WTC11 (cell line): Measurements from ENCODE around the gene MAP1LC3B. TPM values are rescaled to one million over a fixed set of nuclear protein-coding genes. Genes with fewer than 3 reads are reported as not detected.

Source experiments
- ATAC-seq: fragments of 200-7000 bp; cut with Tn5 transposase; 2 replicates; pipeline ENCODE4 v1.10.0; 2021; ENCODE audit warnings: mild to moderate bottlenecking, moderate library complexity
- CTCF ChIA-PET: fragments of 300-600 bp; sonication (Branson Sonifier 250); formaldehyde crosslinking; loops from one replicate; lab custom pipeline; 2021; ENCODE audit warnings: antibody characterized with exemption; lab: Charles Lee
- POLR2A ChIA-PET: fragments of 350-600 bp; sonication (Branson Sonifier 250); formaldehyde crosslinking; loops from one replicate; lab custom pipeline; 2021; ENCODE audit warnings: antibody characterized with exemption; lab: Charles Lee
- DNase-seq: peaks from one replicate; pipeline ENCODE4 v3.0.0; 2021; ENCODE audit warnings: low spot score
- H3K27ac Mint-ChIP-seq: 2 replicates; pipeline ENCODE4 v1.8.0; 2021; ENCODE audit warnings: mixed read lengths
- H3K27me3 Mint-ChIP-seq: 2 replicates; pipeline ENCODE4 v1.8.0; 2021; ENCODE audit warnings: low read depth, mild to moderate bottlenecking, moderate library complexity, mixed read lengths
- H3K36me3 Mint-ChIP-seq: 2 replicates; pipeline ENCODE4 v1.8.0; 2021; ENCODE audit warnings: mixed read lengths
- H3K4me1 Mint-ChIP-seq: 2 replicates; pipeline ENCODE4 v1.8.0; 2022; ENCODE audit warnings: mixed read lengths
- H3K4me3 Mint-ChIP-seq: 2 replicates; pipeline ENCODE4 v1.8.0; 2021; ENCODE audit warnings: mild to moderate bottlenecking, moderate library complexity, mixed read lengths
- H3K9me3 Mint-ChIP-seq: 2 replicates; pipeline ENCODE4 v1.8.0; 2021; ENCODE audit warnings: mixed read lengths
- ATF3 ChIP-seq: sonication (generic); formaldehyde crosslinking; conservative IDR thresholded peaks from 2 replicates; pipeline ENCODE4 v1.8.1; 2022; ENCODE audit warnings: mild to moderate bottlenecking, missing genetic modification reagents
- CREB1 ChIP-seq: sonication (generic); formaldehyde crosslinking; IDR thresholded peaks from 2 replicates; pipeline ENCODE4 v1.8.0; 2023; ENCODE audit warnings: mild to moderate bottlenecking, missing genetic modification reagents
- E2F1 ChIP-seq: sonication (generic); formaldehyde crosslinking; IDR thresholded peaks from 2 replicates; pipeline ENCODE4 v1.8.0; 2022; ENCODE audit warnings: mild to moderate bottlenecking, missing genetic modification reagents
- E2F5 ChIP-seq: sonication (generic); formaldehyde crosslinking; IDR thresholded peaks from 2 replicates; pipeline ENCODE4 v1.8.1; 2022; ENCODE audit warnings: mild to moderate bottlenecking, moderate library complexity, missing genetic modification reagents
- EMX1 ChIP-seq: fragments of 250-450 bp; sonication (Bioruptor Pico); IDR thresholded peaks from 2 replicates; pipeline ENCODE4 v1.8.0; 2021; ENCODE audit warnings: mild to moderate bottlenecking
- ESRRA ChIP-seq: sonication (generic); formaldehyde crosslinking; IDR thresholded peaks from 2 replicates; pipeline ENCODE4 v1.8.1; 2022; ENCODE audit warnings: mild to moderate bottlenecking, missing genetic modification reagents, borderline replicate concordance
- HMGA2 ChIP-seq: fragments of 250-450 bp; sonication (Bioruptor Pico); IDR thresholded peaks from 2 replicates; pipeline ENCODE4 v1.4.0; 2021; ENCODE audit warnings: mild to moderate bottlenecking, moderate library complexity
- IRF1 ChIP-seq: sonication (generic); formaldehyde crosslinking; IDR thresholded peaks from 2 replicates; pipeline ENCODE4 v1.8.0; 2023; ENCODE audit warnings: missing genetic modification reagents
- NR3C1 ChIP-seq: sonication (generic); formaldehyde crosslinking; conservative IDR thresholded peaks from 2 replicates; pipeline ENCODE4 v1.8.1; 2023; ENCODE audit warnings: low read depth, mild to moderate bottlenecking, missing genetic modification reagents
- OVOL2 ChIP-seq: fragments of 250-450 bp; sonication (Bioruptor Pico); IDR thresholded peaks from 2 replicates; pipeline ENCODE4 v1.9.0; 2021; ENCODE audit warnings: mild to moderate bottlenecking, borderline replicate concordance
- PRRX2 ChIP-seq: fragments of 250-450 bp; sonication (Bioruptor Pico); IDR thresholded peaks from 2 replicates; pipeline ENCODE4 v1.8.0; 2021; ENCODE audit warnings: mild to moderate bottlenecking
- SP1 ChIP-seq: sonication (generic); formaldehyde crosslinking; conservative IDR thresholded peaks from 2 replicates; pipeline ENCODE4 v1.8.1; 2022; ENCODE audit warnings: missing genetic modification reagents
- USF1 ChIP-seq: sonication (generic); formaldehyde crosslinking; IDR thresholded peaks from 2 replicates; pipeline ENCODE4 v1.8.0; 2022; ENCODE audit warnings: mild to moderate bottlenecking, missing genetic modification reagents
- ZNF219 ChIP-seq: sonication (generic); formaldehyde crosslinking; IDR thresholded peaks from 2 replicates; pipeline ENCODE4 v1.8.0; 2023; ENCODE audit warnings: missing genetic modification reagents, mild to moderate bottlenecking, borderline replicate concordance
- ZNF263 ChIP-seq: sonication (generic); formaldehyde crosslinking; IDR thresholded peaks from 2 replicates; pipeline ENCODE4 v1.8.1; 2022; ENCODE audit warnings: low read depth, mild to moderate bottlenecking, moderate library complexity, missing genetic modification reagents
- ZNF317 ChIP-seq: sonication (generic); formaldehyde crosslinking; IDR thresholded peaks from 2 replicates; pipeline ENCODE4 v1.8.1; 2023; ENCODE audit warnings: low read depth, mild to moderate bottlenecking, moderate library complexity, missing genetic modification reagents, borderline replicate concordance
- total RNA-seq: library from RNA; stranded (reverse); gene quantifications from 3 replicates; pipeline ENCODE4 v1.2.3, GENCODE V29; 2021
- TF ChIP-seq, protein P1 (sequence below): fragments of 250-450 bp; sonication (Bioruptor Pico); IDR thresholded peaks from 2 replicates; pipeline ENCODE4 v1.9.0; 2021; ENCODE audit warnings: mild to moderate bottlenecking
- TF ChIP-seq, protein P2 (sequence below): sonication (generic); formaldehyde crosslinking; IDR thresholded peaks from 2 replicates; pipeline ENCODE4 v1.8.1; 2023; ENCODE audit warnings: mild to moderate bottlenecking, missing genetic modification reagents, moderate library complexity
- TF ChIP-seq, protein P3 (sequence below): sonication (generic); formaldehyde crosslinking; IDR thresholded peaks from 2 replicates; pipeline ENCODE4 v1.8.0; 2022; ENCODE audit warnings: missing genetic modification reagents

MAP1LC3B gene
- total RNA-seq, 1 experiment from 2014 or later = 46.9 TPM

- Mint-ChIP-seq H3K27me3 (no peaks in the 10 kb centered on the region), H3K4me1 (peaks cover 15% of the 10 kb centered on the region), H3K9me3 (no peaks in the 10 kb centered on the region), H3K4me3 (no peak overlapping the region), H3K36me3 (peaks cover 12% of the 10 kb centered on the region), H3K27ac (peak overlapping the region; percentile 53)
- ATAC-seq (no peak), DNase-seq (no peak)
- TF ChIP-seq, protein P1, sequence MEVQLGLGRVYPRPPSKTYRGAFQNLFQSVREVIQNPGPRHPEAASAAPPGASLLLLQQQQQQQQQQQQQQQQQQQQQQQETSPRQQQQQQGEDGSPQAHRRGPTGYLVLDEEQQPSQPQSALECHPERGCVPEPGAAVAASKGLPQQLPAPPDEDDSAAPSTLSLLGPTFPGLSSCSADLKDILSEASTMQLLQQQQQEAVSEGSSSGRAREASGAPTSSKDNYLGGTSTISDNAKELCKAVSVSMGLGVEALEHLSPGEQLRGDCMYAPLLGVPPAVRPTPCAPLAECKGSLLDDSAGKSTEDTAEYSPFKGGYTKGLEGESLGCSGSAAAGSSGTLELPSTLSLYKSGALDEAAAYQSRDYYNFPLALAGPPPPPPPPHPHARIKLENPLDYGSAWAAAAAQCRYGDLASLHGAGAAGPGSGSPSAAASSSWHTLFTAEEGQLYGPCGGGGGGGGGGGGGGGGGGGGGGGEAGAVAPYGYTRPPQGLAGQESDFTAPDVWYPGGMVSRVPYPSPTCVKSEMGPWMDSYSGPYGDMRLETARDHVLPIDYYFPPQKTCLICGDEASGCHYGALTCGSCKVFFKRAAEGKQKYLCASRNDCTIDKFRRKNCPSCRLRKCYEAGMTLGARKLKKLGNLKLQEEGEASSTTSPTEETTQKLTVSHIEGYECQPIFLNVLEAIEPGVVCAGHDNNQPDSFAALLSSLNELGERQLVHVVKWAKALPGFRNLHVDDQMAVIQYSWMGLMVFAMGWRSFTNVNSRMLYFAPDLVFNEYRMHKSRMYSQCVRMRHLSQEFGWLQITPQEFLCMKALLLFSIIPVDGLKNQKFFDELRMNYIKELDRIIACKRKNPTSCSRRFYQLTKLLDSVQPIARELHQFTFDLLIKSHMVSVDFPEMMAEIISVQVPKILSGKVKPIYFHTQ (CRISPR knock-in tag) = no peak
- TF ChIP-seq USF1 (CRISPR knock-in tag) (no peak), OVOL2 (CRISPR knock-in tag) (no peak), PRRX2 (no peak), E2F1 (CRISPR knock-in tag) (no peak), SP1 (CRISPR knock-in tag) (no peak), ESRRA (CRISPR knock-in tag) (no peak), NR3C1 (CRISPR knock-in tag) (no peak), HMGA2 (CRISPR knock-in tag) (no peak), ZNF263 (no peak), ZNF219 (CRISPR knock-in tag) (no peak), ATF3 (CRISPR knock-in tag) (no peak), EMX1 (CRISPR knock-in tag) (no peak), CREB1 (CRISPR knock-in tag) (no peak), E2F5 (CRISPR knock-in tag) (no peak), IRF1 (CRISPR knock-in tag) (no peak), ZNF317 (CRISPR knock-in tag) (no peak)
- TF ChIP-seq, protein P2, sequence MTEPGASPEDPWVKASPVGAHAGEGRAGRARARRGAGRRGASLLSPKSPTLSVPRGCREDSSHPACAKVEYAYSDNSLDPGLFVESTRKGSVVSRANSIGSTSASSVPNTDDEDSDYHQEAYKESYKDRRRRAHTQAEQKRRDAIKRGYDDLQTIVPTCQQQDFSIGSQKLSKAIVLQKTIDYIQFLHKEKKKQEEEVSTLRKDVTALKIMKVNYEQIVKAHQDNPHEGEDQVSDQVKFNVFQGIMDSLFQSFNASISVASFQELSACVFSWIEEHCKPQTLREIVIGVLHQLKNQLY = no peak
- TF ChIP-seq, protein P3, sequence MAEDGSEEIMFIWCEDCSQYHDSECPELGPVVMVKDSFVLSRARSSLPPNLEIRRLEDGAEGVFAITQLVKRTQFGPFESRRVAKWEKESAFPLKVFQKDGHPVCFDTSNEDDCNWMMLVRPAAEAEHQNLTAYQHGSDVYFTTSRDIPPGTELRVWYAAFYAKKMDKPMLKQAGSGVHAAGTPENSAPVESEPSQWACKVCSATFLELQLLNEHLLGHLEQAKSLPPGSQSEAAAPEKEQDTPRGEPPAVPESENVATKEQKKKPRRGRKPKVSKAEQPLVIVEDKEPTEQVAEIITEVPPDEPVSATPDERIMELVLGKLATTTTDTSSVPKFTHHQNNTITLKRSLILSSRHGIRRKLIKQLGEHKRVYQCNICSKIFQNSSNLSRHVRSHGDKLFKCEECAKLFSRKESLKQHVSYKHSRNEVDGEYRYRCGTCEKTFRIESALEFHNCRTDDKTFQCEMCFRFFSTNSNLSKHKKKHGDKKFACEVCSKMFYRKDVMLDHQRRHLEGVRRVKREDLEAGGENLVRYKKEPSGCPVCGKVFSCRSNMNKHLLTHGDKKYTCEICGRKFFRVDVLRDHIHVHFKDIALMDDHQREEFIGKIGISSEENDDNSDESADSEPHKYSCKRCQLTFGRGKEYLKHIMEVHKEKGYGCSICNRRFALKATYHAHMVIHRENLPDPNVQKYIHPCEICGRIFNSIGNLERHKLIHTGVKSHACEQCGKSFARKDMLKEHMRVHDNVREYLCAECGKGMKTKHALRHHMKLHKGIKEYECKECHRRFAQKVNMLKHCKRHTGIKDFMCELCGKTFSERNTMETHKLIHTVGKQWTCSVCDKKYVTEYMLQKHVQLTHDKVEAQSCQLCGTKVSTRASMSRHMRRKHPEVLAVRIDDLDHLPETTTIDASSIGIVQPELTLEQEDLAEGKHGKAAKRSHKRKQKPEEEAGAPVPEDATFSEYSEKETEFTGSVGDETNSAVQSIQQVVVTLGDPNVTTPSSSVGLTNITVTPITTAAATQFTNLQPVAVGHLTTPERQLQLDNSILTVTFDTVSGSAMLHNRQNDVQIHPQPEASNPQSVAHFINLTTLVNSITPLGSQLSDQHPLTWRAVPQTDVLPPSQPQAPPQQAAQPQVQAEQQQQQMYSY (CRISPR knock-in tag) = no peak
- ChIA-PET POLR2A (no interaction called here), CTCF (interaction anchor here (1.0 to 1.1 kb wide), 2 partner anchors 38 to 71 kb away, joined by 3 read pairs; partner anchors contain the start of gene FBXO31)
Observed at GRCh38 chr16:87345726-87346424, 46.3 kb upstream of the MAP1LC3B start.
